Measurements from ENCODE around the gene STK38L. TPM values are rescaled to one million over a fixed set of nuclear protein-coding genes. Genes with fewer than 3 reads are reported as not detected.

The STK38L gene
- total and polyA plus RNA-seq, 10 donors: 6.4 to 39.8 (median 26.3) TPM

DNA sequence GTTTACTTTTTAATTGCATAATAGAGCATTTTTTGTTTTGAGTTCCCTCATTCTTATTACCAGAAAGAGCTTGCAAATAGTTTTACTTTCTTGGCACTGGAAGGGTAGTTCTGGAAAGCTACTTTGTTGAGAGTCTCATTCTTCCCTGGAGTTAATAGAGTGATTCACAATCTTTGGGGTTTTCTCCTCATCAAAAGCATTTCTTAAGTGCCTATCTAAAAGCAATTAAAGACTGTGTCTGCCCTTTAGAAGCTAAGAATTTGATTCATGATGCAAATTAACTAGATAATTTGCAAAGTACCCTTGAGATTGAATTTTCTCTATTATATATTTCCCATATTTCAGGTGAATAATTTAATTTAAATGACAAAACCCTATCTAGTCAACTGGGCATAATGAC, 80.4 kb downstream of the STK38L start:
- peaks cover 0 to 82% (median 26%) of the 10 kb centered on the region in 6 donors for H3K36me3 ChIP-seq
- peaks cover 0 to 2% (median 0%) of the 10 kb centered on the region in 7 donors for H3K27me3 ChIP-seq (replicated peaks in 1 of 7)
- H3K4me3 ChIP-seq: no peak overlapping the region
- TF ChIP-seq POLR2A (IDR thresholded peaks at IDR 0.05) (no peak), POLR2AphosphoS5 (IDR thresholded peaks at IDR 0.05) (no peak)
- TF ChIP-seq, protein P1, sequence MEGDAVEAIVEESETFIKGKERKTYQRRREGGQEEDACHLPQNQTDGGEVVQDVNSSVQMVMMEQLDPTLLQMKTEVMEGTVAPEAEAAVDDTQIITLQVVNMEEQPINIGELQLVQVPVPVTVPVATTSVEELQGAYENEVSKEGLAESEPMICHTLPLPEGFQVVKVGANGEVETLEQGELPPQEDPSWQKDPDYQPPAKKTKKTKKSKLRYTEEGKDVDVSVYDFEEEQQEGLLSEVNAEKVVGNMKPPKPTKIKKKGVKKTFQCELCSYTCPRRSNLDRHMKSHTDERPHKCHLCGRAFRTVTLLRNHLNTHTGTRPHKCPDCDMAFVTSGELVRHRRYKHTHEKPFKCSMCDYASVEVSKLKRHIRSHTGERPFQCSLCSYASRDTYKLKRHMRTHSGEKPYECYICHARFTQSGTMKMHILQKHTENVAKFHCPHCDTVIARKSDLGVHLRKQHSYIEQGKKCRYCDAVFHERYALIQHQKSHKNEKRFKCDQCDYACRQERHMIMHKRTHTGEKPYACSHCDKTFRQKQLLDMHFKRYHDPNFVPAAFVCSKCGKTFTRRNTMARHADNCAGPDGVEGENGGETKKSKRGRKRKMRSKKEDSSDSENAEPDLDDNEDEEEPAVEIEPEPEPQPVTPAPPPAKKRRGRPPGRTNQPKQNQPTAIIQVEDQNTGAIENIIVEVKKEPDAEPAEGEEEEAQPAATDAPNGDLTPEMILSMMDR (IDR thresholded peaks at IDR 0.05 in 8 of 11, conservative IDR thresholded peaks at IDR 0.05 in 3 of 11): no peak
- intact Hi-C loops (cut with DNase I; ENCODE audit: low total_unique reads): no loop called here
- no peak overlapping the region for H3K27ac ChIP-seq
- no peaks in the 10 kb centered on the region for H3K4me1 ChIP-seq
- H3K9me3 ChIP-seq: no peaks in the 10 kb centered on the region
- no peak for DNase-seq

GRCh38 chr12:27330846-27331245, 86.8 kb downstream of the STK38L start:
- 89 to 100% (median 96%) methylated on average over 1 of the region's 1 CpG for WGBS, 5 donors
- no peak for DNase-seq
- peaks cover 0 to 21% (median 3%) of the 10 kb centered on the region in 6 donors for H3K36me3 ChIP-seq
- H3K27me3 ChIP-seq (replicated peaks in 1 of 7): peaks cover 0 to 49% (median 20%) of the 10 kb centered on the region in 7 donors
- TF ChIP-seq POLR2AphosphoS5 (IDR thresholded peaks at IDR 0.05): no peak
- TF ChIP-seq POLR2A (IDR thresholded peaks at IDR 0.05): no peak
- TF ChIP-seq, protein P1 (IDR thresholded peaks at IDR 0.05 in 8 of 11, conservative IDR thresholded peaks at IDR 0.05 in 3 of 11): no peak
- no peaks in the 10 kb centered on the region for H3K9me3 ChIP-seq
- no peak overlapping the region for H3K4me3 ChIP-seq
- peaks cover 4 to 30% (median 19%) of the 10 kb centered on the region in 6 donors for H3K4me1 ChIP-seq
- H3K27ac ChIP-seq: no peak overlapping the region
- intact Hi-C loops (cut with DNase I; ENCODE audit: low total_unique reads): no loop called here

- no peak overlapping the region for H3K27ac ChIP-seq
Observed at GRCh38 chr12:27331291-27331926, 87.3 kb downstream of the STK38L start.

DNA sequence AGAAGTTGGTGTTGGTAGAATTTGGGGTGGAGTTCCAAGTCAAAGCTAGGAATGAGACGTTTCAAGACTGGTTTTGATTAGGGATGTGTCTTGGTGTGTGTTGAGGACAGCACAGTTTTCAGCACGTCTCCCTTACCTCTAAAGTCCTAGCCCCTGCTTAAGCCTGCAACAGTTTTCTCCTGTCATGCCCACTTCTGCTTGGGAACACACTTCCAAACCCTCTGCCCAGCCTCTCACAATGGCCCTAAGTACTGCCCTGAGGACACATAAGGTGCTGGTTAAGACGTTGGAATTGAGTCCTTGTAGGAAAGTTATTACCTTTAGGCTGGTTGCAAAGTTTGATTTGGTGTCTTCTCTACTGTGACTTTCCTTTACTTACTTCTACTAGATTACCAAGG, 87.8 kb downstream of the STK38L start:
- TF ChIP-seq POLR2A (IDR thresholded peaks at IDR 0.05): no peak
- no peak for TF ChIP-seq POLR2AphosphoS5 (IDR thresholded peaks at IDR 0.05)
- TF ChIP-seq, protein P1 (IDR thresholded peaks at IDR 0.05 in 8 of 11, conservative IDR thresholded peaks at IDR 0.05 in 3 of 11): no peak
- peaks cover 0 to 10% (median under 1%) of the 10 kb centered on the region in 6 donors for H3K36me3 ChIP-seq
- H3K4me3 ChIP-seq: peak overlapping the region in 1 of 8 donors; percentile 92
- intact Hi-C loops (cut with DNase I; ENCODE audit: low total_unique reads): no loop called here
- 41 to 68% (median 48%) methylated on average over 3 of the region's 3 CpGs for WGBS, 5 donors
- no peak for DNase-seq
- peaks cover 4 to 30% (median 19%) of the 10 kb centered on the region in 6 donors for H3K4me1 ChIP-seq
- H3K27ac ChIP-seq: no peak overlapping the region
- H3K27me3 ChIP-seq (replicated peaks in 1 of 7): peaks cover 0 to 49% (median 20%) of the 10 kb centered on the region in 7 donors
- no peaks in the 10 kb centered on the region for H3K9me3 ChIP-seq

More at GRCh38 chr12:27331291-27331926, 87.3 kb downstream of the STK38L start:
- H3K9me3 ChIP-seq: no peaks in the 10 kb centered on the region
- DNase-seq: no peak
- intact Hi-C loops (cut with DNase I; ENCODE audit: low total_unique reads): no loop called here
- TF ChIP-seq POLR2A (IDR thresholded peaks at IDR 0.05): no peak
- WGBS, 5 donors: 36 to 62% (median 38%) methylated on average over 7 of the region's 7 CpGs
- H3K4me1 ChIP-seq: peaks cover 4 to 30% (median 19%) of the 10 kb centered on the region in 6 donors
- H3K27me3 ChIP-seq (replicated peaks in 1 of 7): peaks cover 0 to 49% (median 20%) of the 10 kb centered on the region in 7 donors
- H3K4me3 ChIP-seq: no peak overlapping the region
- H3K36me3 ChIP-seq: peaks cover 0 to 15% (median 3%) of the 10 kb centered on the region in 6 donors

All from spleen (tissue), 11 donors.